HepG2 (cell line): ENCODE results near the gene AUTS2. TPM values are rescaled to one million over a fixed set of nuclear protein-coding genes. Genes with fewer than 3 reads are reported as not detected.

ENCODE experiments used
- ATAC-seq: fragments of 200-7000 bp; cut with Tn5 transposase; 3 replicates; pipeline ENCODE4 v1.9.1; 2020; ENCODE audit warnings: mild to moderate bottlenecking, moderate library complexity
- BruUV-seq: library from RNA; stranded (reverse); fragments of 400-500 nt; replicated peaks from 2 replicates; lab custom pipeline; 2021; lab: Mats Ljungman, UMichigan
- CTCF ChIA-PET: fragments of 300-600 bp; formaldehyde crosslinking; extraction: SDS; loops from one replicate; lab custom pipeline; 2021; ENCODE audit warnings: low total read pairs, inconsistent platforms, low intra/inter-chr PET ratio; lab: Yijun Ruan, JAX
- POLR2A ChIA-PET: fragments of 350-600 bp; sonication (Branson Sonifier 250); formaldehyde crosslinking; loops from one replicate; lab custom pipeline; 2020; ENCODE audit warnings: antibody characterized with exemption, inconsistent platforms; lab: Yijun Ruan, JAX
- DNase-seq: peaks from one replicate; pipeline ENCODE4 v3.0.0-alpha.2; 2015; ENCODE audit warnings: low spot score
- FAIRE-seq: peaks from 3 replicates; lab custom pipeline; 2011; peaks lifted over from hg19 to GRCh38; lab: Jason Lieb, UNC
- H2AFZ ChIP-seq: one replicate; pipeline ENCODE4 v1.6.1; 2011; ENCODE audit warnings: low read length, inconsistent platforms
- H3K27ac ChIP-seq: fragments of 300-600 bp; 3 replicates; pipeline ENCODE4 v1.8.0; 2011; ENCODE audit warnings: mixed run types, mild to moderate bottlenecking, mixed read lengths, low read length, inconsistent platforms; ENCODE audit not compliant: insufficient read depth; ENCODE audit errors: extremely low read length
- H3K27me3 ChIP-seq, 2 experiments: fragments of 200-600 bp in 1 of 2; 2 replicates in 1 of 2; 3 replicates in 1 of 2; pipeline versions ENCODE4 v1.6.0 to v1.8.0; 2011; ENCODE audit warnings: low read length in 2 of 2, mild to moderate bottlenecking in 2 of 2, moderate library complexity in 2 of 2, inconsistent platforms in 1 of 2; ENCODE audit not compliant: insufficient read depth in 2 of 2, control insufficient read depth in 1 of 2
- H3K36me3 ChIP-seq, 2 experiments: fragments of 200-600 bp in 1 of 2; replicated peaks in 1 of 2; 2 replicates in 1 of 2; 3 replicates in 1 of 2; pipeline versions ENCODE4 v1.5.1 to v1.8.0; 2011; ENCODE audit warnings: low read length in 2 of 2, inconsistent platforms in 1 of 2; ENCODE audit not compliant: insufficient read depth in 2 of 2, control insufficient read depth in 1 of 2
- H3K4me1 ChIP-seq: 2 replicates; pipeline ENCODE4 v1.5.1; 2012; ENCODE audit warnings: low read length, inconsistent platforms; ENCODE audit not compliant: insufficient read depth
- H3K4me2 ChIP-seq: 2 replicates; pipeline ENCODE4 v1.6.0; 2011; ENCODE audit warnings: low read depth, low read length, inconsistent platforms
- H3K4me3 ChIP-seq, 3 experiments: fragments of 200-600 bp in 1 of 3; sonication (generic), shearing (Covaris generic) in 1 of 3; replicated peaks in 1 of 3; 2 replicates each; pipeline ENCODE4 v1.5.1; 2011 to 2016; ENCODE audit warnings: low read length in 3 of 3, inconsistent platforms in 2 of 3, low read depth in 2 of 3, mild to moderate bottlenecking in 2 of 3, control low read depth in 1 of 3, mixed read lengths in 1 of 3; ENCODE audit not compliant: insufficient read depth in 1 of 3
- H3K79me2 ChIP-seq: one replicate; pipeline ENCODE4 v1.6.1; 2011; ENCODE audit warnings: low read length, inconsistent platforms; ENCODE audit not compliant: insufficient read depth
- H3K9ac ChIP-seq: 2 replicates; pipeline ENCODE4 v1.6.0; 2011; ENCODE audit warnings: mild to moderate bottlenecking, low read depth, low read length, inconsistent platforms; ENCODE audit not compliant: insufficient read depth
- H3K9me3 ChIP-seq: 2 replicates; pipeline ENCODE4 v1.5.1; 2012; ENCODE audit warnings: mild to moderate bottlenecking, low read length
- H4K20me1 ChIP-seq: 2 replicates; pipeline ENCODE4 v1.6.0; 2011; ENCODE audit warnings: inconsistent platforms, mild to moderate bottlenecking, low read length, moderate library complexity; ENCODE audit not compliant: insufficient read depth
- ATF5 ChIP-seq: sonication (generic); formaldehyde crosslinking; IDR thresholded peaks from 2 replicates; pipeline ENCODE4 v1.4.0; 2020; ENCODE audit warnings: mild to moderate bottlenecking, low read depth, missing genetic modification reagents
- CCAR2 ChIP-seq: fragments of 200-400 bp; formaldehyde crosslinking; optimal IDR thresholded peaks from 2 replicates; pipeline ENCODE3; 2018; ENCODE audit warnings: low read depth, mild to moderate bottlenecking, low read length, moderate library complexity
- CTCF ChIP-seq: sonication (generic); formaldehyde crosslinking; IDR thresholded peaks from 2 replicates; pipeline ENCODE4 v1.5.0; 2020; ENCODE audit warnings: mild to moderate bottlenecking, missing genetic modification reagents, moderate library complexity
- FOXO1 ChIP-seq: sonication (generic); formaldehyde crosslinking; IDR thresholded peaks from 2 replicates; pipeline ENCODE4 v1.4.0; 2020; ENCODE audit warnings: missing genetic modification reagents
- MATR3 ChIP-seq: sonication (generic); formaldehyde crosslinking; IDR thresholded peaks from 2 replicates; pipeline ENCODE4 v1.4.0; 2020; ENCODE audit warnings: missing genetic modification reagents
- RARA ChIP-seq: IDR thresholded peaks from 2 replicates; pipeline ENCODE4 v1.6.1; 2016; ENCODE audit warnings: missing genetic modification reagents, missing compliant biosample characterization
- RFX5 ChIP-seq: IDR thresholded peaks from 2 replicates; pipeline ENCODE4 v1.6.1; 2011; ENCODE audit warnings: low read depth, low read length, improper control_type of control experiment
- SMYD3 ChIP-seq: sonication (generic); formaldehyde crosslinking; IDR thresholded peaks from 2 replicates; pipeline ENCODE4 v1.8.1; 2023; ENCODE audit warnings: mild to moderate bottlenecking, missing genetic modification reagents
- SRSF1 ChIP-seq: fragments of 200-400 bp; formaldehyde crosslinking; optimal IDR thresholded peaks from 2 replicates; pipeline ENCODE3; 2017; ENCODE audit warnings: mild to moderate bottlenecking, low read depth, low read length, moderate library complexity
- ZNF333 ChIP-seq: sonication (generic); formaldehyde crosslinking; IDR thresholded peaks from 2 replicates; pipeline ENCODE4 v1.4.0; 2020; ENCODE audit warnings: mild to moderate bottlenecking, missing genetic modification reagents, borderline replicate concordance
- ZNF546 ChIP-seq: sonication (generic); formaldehyde crosslinking; conservative IDR thresholded peaks from 2 replicates; pipeline ENCODE4 v1.8.1; 2023; ENCODE audit warnings: mild to moderate bottlenecking, missing genetic modification reagents
- ZNF703 ChIP-seq: sonication (generic); formaldehyde crosslinking; IDR thresholded peaks from 2 replicates; pipeline ENCODE4 v1.5.1; 2020; ENCODE audit warnings: missing genetic modification reagents, mild to moderate bottlenecking, moderate library complexity, borderline replicate concordance
- WGBS: methylation state at CpG from one replicate; pipeline ENCODE4 v1.1.6; 2017; ENCODE audit warnings: low lambda C conversion rate; 5-methylcytosine and 5-hydroxymethylcytosine counted together
- in situ Hi-C: cut with HindIII; loops from 2 replicates; pipeline ENCODE4 v1.10.0; 2017; ENCODE audit warnings: low pct_unique_long_range_greater_than_20kb; ENCODE audit not compliant: extremely low pct_ligation_motif_present
- intact Hi-C: fragments of 100-400 bp; cut with micrococcal nuclease; formaldehyde crosslinking; loops from one replicate; pipeline ENCODE4 v1.10.0; 2022; ENCODE audit not compliant: unreplicated experiment
- polyA plus RNA-seq, 8 experiments: library from polyadenylated mRNA; depleted of rRNA in 3 of 8; stranded (reverse) in 7 of 8; unstranded in 1 of 8; fragments of >200 nt; fragmentation: Illumina TruSeq in 4 of 8; extraction: Trizol in 4 of 8; gene quantifications; 2 replicates each; pipeline versions ENCODE4 v1.2.1 to v1.2.3, GENCODE V29; 2011 to 2016; ENCODE audit warnings: low read depth in 4 of 8, missing spikeins in 1 of 8, mixed read lengths in 1 of 8; ENCODE audit not compliant: insufficient read depth in 1 of 8
- total RNA-seq, 5 experiments: library from RNA; depleted of rRNA; stranded (reverse); fragments of >200 nt; fragmentation: Illumina TruSeq; extraction: Trizol; gene quantifications; 2 replicates each; pipeline ENCODE4 v1.2.3, GENCODE V29; 2016; ENCODE audit warnings: low read depth in 1 of 5
- TF ChIP-seq, protein P1 (sequence below): sonication (generic); formaldehyde crosslinking; IDR thresholded peaks from 2 replicates; pipeline ENCODE4 v1.9.0; 2021; ENCODE audit warnings: missing genetic modification reagents, borderline replicate concordance
- TF ChIP-seq, protein P2 (sequence below): sonication (generic); formaldehyde crosslinking; IDR thresholded peaks from 2 replicates; pipeline ENCODE4 v1.4.0; 2020; ENCODE audit warnings: missing genetic modification reagents

AUTS2 gene
- total and polyA plus RNA-seq, 2 of the 13 experiments (the other 11 are each of a cell fraction or from before 2014, with no cell fraction given), result 0.38 TPM; not detected in 1

DNA sequence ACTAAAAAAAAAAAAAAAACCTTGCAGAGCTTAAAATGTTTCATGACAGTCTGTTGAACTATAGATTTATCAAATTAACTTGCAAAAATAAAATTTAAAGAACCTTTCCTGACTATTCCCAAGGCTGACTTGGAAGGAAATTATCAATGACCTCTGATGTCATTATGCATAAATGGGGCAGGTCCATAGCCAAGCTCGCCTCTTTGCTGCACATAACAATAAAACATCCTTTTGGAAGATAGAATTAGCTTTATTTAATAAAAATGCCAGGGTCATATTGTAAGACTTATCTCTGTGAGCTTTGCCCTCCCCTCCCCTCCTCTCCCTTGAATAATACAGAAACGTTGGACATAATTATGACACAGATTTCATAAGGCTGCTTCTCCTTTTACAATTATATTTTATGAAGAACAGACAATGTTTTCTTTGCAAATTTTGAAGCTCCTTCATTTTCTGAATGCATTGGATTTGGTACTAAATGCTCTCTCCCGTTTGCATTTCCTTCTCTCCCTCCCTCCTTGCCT, 444.8 kb downstream of the AUTS2 start:
- H3K27ac ChIP-seq, result no peak overlapping the region
- H3K9ac ChIP-seq, result no peak overlapping the region
- no peak overlapping the region for H2AFZ ChIP-seq
- no peak overlapping the region for H3K4me3 ChIP-seq
- H4K20me1 ChIP-seq, result no peaks in the 10 kb centered on the region
- ATAC-seq (no peak), DNase-seq (no peak), FAIRE-seq (no peak)
- H3K36me3 ChIP-seq, result no peaks in the 10 kb centered on the region
- POLR2A ChIA-PET, result no interaction called here
- no peaks in the 10 kb centered on the region for H3K4me1 ChIP-seq
- CTCF ChIA-PET, result no interaction called here
- TF ChIP-seq RFX5 (no peak), ATF5 (CRISPR knock-in tag) (no peak)
- TF ChIP-seq, protein P1, sequence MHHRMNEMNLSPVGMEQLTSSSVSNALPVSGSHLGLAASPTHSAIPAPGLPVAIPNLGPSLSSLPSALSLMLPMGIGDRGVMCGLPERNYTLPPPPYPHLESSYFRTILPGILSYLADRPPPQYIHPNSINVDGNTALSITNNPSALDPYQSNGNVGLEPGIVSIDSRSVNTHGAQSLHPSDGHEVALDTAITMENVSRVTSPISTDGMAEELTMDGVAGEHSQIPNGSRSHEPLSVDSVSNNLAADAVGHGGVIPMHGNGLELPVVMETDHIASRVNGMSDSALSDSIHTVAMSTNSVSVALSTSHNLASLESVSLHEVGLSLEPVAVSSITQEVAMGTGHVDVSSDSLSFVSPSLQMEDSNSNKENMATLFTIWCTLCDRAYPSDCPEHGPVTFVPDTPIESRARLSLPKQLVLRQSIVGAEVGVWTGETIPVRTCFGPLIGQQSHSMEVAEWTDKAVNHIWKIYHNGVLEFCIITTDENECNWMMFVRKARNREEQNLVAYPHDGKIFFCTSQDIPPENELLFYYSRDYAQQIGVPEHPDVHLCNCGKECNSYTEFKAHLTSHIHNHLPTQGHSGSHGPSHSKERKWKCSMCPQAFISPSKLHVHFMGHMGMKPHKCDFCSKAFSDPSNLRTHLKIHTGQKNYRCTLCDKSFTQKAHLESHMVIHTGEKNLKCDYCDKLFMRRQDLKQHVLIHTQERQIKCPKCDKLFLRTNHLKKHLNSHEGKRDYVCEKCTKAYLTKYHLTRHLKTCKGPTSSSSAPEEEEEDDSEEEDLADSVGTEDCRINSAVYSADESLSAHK (CRISPR knock-in tag), result no peak
- no peaks in the 10 kb centered on the region for H3K79me2 ChIP-seq
- no TSS peak for BruUV-seq
- intact Hi-C loops (no loop called here), in situ Hi-C loops (no loop called here)
- H3K9me3 ChIP-seq, result no peaks in the 10 kb centered on the region
- no peaks in the 10 kb centered on the region for H3K27me3 ChIP-seq
- WGBS, result 0% methylated on average over 2 of the region's 3 CpGs
- H3K4me2 ChIP-seq, result no peak overlapping the region

GRCh38 chr7:70044064-70044463, 445.8 kb downstream of the AUTS2 start:
- WGBS, result no CpG with 5 or more reads among the region's 1 CpG
- CTCF ChIA-PET, result no interaction called here
- POLR2A ChIA-PET, result no interaction called here
- Histone ChIP-seq H3K27me3 (no peaks in the 10 kb centered on the region), H3K27ac (no peak overlapping the region), H3K4me1 (no peaks in the 10 kb centered on the region), H3K79me2 (no peaks in the 10 kb centered on the region), H3K4me2 (no peak overlapping the region), H3K9ac (no peak overlapping the region), H3K36me3 (no peaks in the 10 kb centered on the region), H3K4me3 (no peak overlapping the region), H2AFZ (no peak overlapping the region), H4K20me1 (no peaks in the 10 kb centered on the region), H3K9me3 (no peaks in the 10 kb centered on the region)
- intact Hi-C loops, result no loop called here
- BruUV-seq, result no TSS peak
- DNase-seq (no peak), ATAC-seq (no peak), FAIRE-seq (no peak)
- in situ Hi-C loops, result no loop called here
- TF ChIP-seq CTCF (CRISPR knock-in tag) (no peak), SRSF1 (no peak), SMYD3 (CRISPR knock-in tag) (no peak), FOXO1 (CRISPR knock-in tag) (no peak), CCAR2 (no peak), ZNF546 (CRISPR knock-in tag) (no peak), RARA (no peak), ZNF703 (CRISPR knock-in tag) (no peak), MATR3 (CRISPR knock-in tag) (no peak), ZNF333 (CRISPR knock-in tag) (no peak)
- TF ChIP-seq, protein P2, sequence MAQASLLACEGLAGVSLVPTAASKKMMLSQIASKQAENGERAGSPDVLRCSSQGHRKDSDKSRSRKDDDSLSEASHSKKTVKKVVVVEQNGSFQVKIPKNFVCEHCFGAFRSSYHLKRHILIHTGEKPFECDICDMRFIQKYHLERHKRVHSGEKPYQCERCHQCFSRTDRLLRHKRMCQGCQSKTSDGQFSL (CRISPR knock-in tag), result no peak
